Hippocampal formation (tissue), 2 donors: ENCODE measurements around the gene ALDH5A1.

ENCODE experiments used
- DNase-seq, 2 donors: peaks; one replicate each; lab custom pipeline; 2025; lab: John Stamatoyannopoulos, UW

ALDH5A1 gene

DNA sequence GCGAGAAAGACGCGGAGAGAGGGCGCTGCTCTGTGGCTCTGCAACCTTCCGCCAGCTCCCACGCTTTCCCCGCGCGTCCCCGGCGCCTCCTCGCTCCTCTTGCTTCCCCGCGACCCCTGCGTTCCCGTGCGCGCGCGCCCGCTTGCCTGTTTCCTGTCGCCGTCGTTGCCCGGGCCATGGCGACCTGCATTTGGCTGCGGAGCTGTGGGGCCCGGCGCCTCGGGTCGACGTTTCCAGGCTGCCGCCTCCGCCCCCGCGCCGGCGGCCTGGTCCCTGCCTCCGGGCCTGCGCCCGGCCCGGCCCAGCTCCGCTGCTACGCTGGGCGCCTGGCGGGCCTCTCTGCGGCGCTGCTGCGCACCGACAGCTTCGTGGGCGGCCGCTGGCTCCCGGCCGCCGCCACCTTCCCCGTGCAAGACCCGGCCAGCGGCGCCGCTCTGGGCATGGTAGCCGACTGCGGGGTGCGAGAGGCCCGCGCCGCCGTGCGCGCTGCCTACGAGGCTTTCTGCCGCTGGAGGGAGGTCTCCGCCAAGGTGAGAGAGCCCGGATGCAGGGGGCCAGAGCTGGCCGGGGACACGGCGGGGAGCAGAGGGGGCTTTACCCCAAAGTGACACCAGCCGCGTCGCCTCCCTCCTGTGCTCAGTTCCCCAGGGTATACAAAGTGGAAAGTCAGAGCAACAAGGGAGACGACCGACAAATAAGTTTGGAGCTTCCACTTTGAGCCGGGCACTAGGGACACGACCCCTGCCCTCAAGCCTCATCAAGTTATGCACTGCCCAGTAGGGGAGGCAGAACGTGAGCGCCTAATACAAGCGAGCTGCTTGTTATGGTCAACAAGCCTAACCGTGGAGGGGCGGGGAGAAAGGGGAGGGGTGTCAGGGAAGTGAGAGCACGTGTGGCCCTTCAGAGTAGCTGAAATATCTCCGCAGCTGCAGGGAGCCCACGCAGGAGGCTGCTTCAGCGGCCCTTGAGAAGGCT is at the start of gene ALDH5A1:
TSS of gene ALDH5A1 (plus strand) at position 149 of the 975 bp plus-strand sequence. CDS start at position 177, 28 bp downstream.
- peak; percentile 39 to 59 for DNase-seq

DNA sequence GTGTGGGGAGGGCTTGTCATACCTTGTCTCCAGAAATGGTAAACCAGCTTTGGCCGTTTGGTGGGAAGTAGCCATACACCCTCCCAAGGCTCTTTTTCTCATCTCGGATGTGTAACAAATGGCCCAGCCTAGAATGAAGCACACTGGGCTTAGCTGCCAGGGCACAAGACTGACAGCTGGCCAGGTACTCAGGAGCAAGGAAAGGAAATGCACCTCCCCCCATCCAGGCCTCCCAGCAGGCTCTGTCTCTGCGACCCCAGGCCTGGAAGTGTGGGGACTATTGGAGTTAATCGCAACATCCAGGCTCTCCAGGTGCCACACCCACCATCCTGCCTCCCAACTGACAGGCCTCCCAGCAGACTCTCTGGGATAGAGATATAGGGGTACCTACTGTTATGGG is 49.1 kb upstream of the ALDH5A1 start:
- no peak for DNase-seq

GRCh38 chr6:24446670-24447069 is 48.1 kb upstream of the ALDH5A1 start:
- no peak for DNase-seq

GRCh38 chr6:24448396-24448795 is 46.4 kb upstream of the ALDH5A1 start:
- no peak for DNase-seq

DNA sequence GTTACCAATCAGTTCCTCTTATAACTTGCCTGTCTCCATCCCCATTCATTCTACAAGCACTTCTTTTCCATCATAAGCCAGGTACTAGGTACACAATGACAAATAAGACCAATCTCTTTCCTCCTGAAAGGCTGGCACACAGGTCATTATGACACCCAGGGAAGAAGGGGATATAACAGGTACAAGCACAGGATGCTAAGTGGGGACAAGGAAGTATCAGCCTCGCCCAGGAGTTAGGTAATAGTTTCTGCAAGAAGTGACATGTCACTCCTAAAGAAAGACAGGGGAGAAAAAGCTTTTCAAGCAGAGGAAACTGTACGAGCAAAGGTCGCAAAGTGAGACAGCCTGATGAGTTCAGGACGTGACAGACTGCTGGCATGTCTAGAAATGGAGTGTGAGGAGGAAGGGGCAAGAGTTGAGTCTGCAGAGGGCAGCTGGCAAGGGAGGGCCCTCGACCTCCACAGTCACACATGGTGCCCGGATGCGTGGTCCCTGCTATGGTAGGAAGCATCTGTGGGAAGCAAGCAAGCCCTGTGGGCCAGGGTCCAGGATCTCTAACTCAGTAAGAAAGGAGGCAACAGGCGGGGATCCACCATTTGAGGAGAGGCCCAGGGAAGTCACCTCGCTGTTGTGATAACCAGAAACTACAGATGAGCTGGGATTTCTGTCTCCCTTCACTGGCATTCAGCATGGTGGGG is 45.8 kb upstream of the ALDH5A1 start:
- no peak for DNase-seq

DNA sequence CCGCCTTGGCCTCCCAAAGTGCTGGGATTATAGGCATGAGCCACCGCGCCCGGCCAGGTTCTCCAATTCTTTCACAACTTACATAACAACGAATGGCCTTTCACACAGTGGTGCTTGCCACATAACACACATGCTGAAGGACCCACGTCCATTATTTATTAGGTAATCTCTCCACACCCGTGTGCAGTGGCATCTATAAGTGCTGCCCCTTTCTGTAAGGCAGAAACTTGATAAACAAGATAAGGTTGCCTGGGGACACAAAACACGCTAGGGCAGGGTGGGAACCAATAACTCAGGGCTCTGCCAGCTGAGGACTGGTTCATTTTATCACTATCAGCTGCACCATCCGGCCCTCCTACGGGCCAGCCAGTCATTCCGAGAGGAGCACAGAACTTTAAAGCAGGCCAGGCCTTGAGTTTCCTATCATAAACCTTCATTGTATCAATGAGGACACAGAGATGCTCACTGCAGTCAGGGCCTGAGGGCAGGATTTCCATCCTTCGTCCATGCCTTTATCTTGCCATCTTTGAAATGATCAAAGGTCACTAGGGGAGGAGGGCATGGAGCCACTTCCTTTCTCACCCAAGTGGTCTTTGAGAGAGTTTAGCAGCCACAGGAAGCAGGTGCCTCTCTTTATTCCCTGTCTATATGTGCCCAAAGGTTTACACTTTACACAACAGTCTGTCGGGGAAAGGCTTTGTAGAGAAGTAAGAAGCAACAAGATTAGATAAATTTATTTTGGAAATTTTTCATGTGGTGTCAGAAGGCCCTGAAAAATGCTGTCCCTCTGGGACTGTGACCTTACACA is 43.0 kb upstream of the ALDH5A1 start:
- DNase-seq, result no peak

GRCh38 chr6:24453921-24454320 is 40.8 kb upstream of the ALDH5A1 start:
- no peak for DNase-seq

- DNase-seq, result no peak
These were observed 40.3 kb upstream of the ALDH5A1 start for GRCh38 chr6:24454452-24454851.

- DNase-seq, result no peak
These were observed 39.7 kb upstream of the ALDH5A1 start for GRCh38 chr6:24455061-24455460.

- no peak for DNase-seq
These were observed 36.6 kb upstream of the ALDH5A1 start for GRCh38 chr6:24458134-24458533.

- no peak for DNase-seq
These were observed 35.8 kb upstream of the ALDH5A1 start for GRCh38 chr6:24458941-24459340.

DNA sequence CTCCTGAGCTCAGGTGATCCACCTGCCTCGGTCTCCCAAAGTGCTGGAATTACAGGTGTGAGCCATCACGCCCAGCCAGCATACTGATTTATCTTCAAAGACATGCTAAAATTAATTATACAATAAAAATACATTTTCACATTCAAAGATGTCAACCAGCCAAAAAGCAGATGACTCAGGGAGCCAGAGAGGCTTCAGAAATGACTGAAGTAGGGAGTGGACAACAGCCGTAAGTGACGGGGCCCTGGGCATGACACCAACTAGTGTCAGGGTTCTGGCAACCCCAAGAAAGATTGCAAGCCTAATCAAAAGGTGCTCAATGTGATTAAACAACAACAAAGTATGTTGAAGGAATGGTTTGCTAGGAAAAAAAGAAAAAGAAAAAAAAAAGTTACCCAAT is 33.8 kb upstream of the ALDH5A1 start:
- DNase-seq, result no peak

DNA sequence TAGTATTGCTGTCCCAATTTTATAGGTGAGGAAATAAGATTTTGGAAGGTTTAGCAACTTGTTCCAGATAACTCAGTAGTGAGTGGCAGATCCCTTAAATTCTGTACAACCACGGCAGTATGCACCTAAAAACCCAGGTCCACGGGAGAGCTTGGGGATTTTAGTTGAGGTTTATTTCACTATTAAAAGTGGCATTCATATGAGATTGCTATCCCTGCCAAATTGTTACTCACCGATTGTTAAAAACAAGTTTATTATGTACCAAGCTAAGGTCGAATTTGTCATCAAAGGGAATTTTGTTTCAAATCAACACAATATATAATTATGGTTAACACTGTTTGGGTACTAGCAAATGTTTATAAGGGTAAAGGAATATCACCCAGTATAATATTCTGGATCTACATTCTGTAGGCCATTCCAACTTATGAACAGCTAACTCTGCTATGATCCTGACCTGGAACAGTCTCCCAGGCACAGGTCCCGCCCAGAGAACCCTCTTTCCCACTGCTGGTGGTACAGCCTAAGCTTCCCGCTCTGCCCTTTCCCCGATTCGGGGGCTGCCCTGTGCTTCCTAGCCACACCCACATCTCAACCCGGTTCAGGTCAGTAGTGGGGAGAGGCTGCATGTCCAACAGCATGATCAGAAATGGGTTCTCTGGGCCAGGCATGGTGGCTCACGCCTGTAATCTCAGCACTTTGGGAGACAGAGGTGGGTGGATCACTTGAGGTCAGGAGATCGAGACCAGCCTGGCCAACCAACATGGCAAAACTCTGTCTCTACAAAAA is 30.3 kb upstream of the ALDH5A1 start:
- DNase-seq, result no peak

DNA sequence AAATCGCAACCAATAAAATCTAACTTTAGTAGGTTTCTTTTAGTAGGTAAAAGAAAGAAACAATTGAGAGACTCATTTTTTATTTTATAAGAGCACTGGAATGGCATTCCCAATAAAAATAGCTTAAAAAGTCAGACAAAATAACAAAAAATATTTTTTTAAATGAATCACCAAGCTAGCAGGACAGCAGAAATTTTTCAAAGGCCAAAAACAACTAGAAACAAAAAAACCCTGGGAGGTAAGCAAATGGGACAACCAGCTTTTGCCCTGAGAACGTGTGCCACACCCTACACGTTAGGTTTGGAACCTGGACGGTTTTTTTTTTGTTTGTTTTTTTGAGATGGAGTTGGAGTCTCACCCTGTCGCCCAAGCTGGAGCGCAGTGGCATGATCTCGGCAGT is 25.0 kb upstream of the ALDH5A1 start:
- DNase-seq, result no peak

DNA sequence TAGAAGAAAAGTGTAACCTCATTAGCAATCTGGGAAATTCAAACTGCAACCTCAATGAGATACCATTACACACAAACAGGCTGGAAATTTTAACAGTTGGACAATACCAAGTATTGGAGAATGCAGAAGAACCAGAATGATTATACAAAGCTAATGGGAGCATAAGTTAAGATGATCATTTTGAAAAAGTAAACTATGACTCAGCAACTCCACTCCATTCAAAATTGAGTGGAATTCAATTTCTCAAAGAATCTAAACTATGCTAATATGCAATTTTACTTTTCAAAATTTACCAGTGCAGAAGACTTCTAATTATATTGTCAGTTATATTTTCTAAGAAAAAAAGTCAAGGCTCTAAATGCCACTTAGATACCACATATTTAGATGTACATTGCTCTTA is 22.6 kb upstream of the ALDH5A1 start:
- no peak for DNase-seq

DNA sequence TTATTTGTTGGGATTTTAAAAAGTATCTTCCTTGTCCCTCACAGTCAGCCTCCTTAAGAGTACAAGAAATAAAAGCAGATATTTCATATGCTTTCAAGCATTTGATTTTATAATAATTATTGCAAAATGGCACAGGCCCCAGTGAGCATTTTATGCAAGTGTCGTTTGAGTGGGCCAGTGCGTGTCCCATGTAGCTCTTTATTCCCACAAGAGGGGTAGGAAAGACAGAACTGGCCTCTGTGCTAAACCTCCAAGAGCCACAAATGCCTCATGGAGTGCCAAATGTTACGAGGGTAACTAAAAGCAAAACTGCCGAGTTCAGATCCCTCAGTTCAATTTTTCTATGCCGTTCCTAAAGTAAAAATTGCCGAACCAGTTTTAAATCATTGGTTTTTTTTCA is 18.1 kb upstream of the ALDH5A1 start:
- no peak for DNase-seq

GRCh38 chr6:24477070-24477469 is 17.7 kb upstream of the ALDH5A1 start:
- no peak for DNase-seq

GRCh38 chr6:24478903-24479302 is 15.9 kb upstream of the ALDH5A1 start:
- DNase-seq, result no peak

- DNase-seq, result no peak
These were observed 14.1 kb upstream of the ALDH5A1 start for GRCh38 chr6:24480705-24481104.

DNA sequence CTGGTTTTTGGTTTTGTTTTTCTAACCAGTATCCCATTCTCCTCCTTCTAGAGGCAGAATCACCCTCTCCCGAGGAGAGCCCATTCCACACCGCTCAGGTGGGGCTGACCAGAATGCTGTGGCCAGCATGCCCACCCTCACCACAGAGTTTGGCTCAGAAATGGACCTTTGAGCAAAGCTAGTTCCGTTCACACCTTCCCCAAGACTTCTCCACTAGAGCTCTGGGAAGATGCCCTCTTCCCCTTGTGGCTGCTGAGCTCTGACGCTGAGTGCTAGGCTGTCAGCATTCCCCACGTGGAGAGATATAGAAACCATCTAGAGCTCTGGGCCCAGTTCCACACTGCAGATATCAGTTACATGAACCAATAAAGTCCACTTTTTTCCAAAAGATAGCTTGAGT is 13.3 kb upstream of the ALDH5A1 start:
- no peak for DNase-seq

GRCh38 chr6:24484657-24485323 is 10.0 kb upstream of the ALDH5A1 start:
- no peak for DNase-seq
